Measurements from ENCODE around the gene LRRC14B. TPM values are rescaled to one million over a fixed set of nuclear protein-coding genes. Genes with fewer than 3 reads are reported as not detected.

The LRRC14B gene
- total and polyA plus RNA-seq, 2 experiments from 2014 or later = not detected

GRCh38 chr5:186091-187041 is 4.9 kb upstream of the LRRC14B start:
- Histone ChIP-seq H3K4me1 (ENCODE audit: insufficient read depth) (no peaks in the 10 kb centered on the region; the same call in 1 of the 2 replicates), H3K27me3 (ENCODE audit: insufficient read depth) (no peaks in the 10 kb centered on the region), H3K27ac (ENCODE audit: low read depth) (no peak overlapping the region), H2AFZ (no peak overlapping the region), H3K9me2 (ENCODE audit: insufficient read depth) (no peaks in the 10 kb centered on the region), H3F3A (replicated peaks; ENCODE audit: low read depth) (0 out of 2 replicates have a peak, but pooled peaks cover 2% of the 10 kb centered on the region), H3K4me3 (no peak overlapping the region), H3K4me2 (no peak overlapping the region), H3K79me2 (replicated peaks; ENCODE audit: insufficient read depth) (no peaks in the 10 kb centered on the region), H3K36me3 (ENCODE audit: insufficient read depth) (peaks cover 3% of the 10 kb centered on the region; the same call in 1 of the 2 replicates), H4K20me1 (replicated peaks; ENCODE audit: insufficient read depth) (no peaks in the 10 kb centered on the region; the same call in 1 of the 2 replicates)
- peaks cover 13% of the 10 kb centered on the region for H3K27me3 Mint-ChIP-seq (ENCODE audit: insufficient read depth, low read depth, poor library complexity)
- H3K9me3 Mint-ChIP-seq = no peaks in the 10 kb centered on the region; the same call in 2 of the 3 replicates
- peaks cover 16% of the 10 kb centered on the region for H3K4me1 Mint-ChIP-seq
- DNase-seq (ENCODE audit: low spot score) (no peak), ATAC-seq (no peak)
- no peak overlapping the region for H3K27ac Mint-ChIP-seq
- TF ChIP-seq CREB1 (CRISPR knock-in tag; IDR thresholded peaks at IDR 0.05; ENCODE audit: low read depth) = no peak
- no peak for TF ChIP-seq ETS1 (IDR thresholded peaks at IDR 0.05)
- no peak for TF ChIP-seq ZNF331 (CRISPR knock-in tag; IDR thresholded peaks at IDR 0.05; ENCODE audit: low read depth)
- TF ChIP-seq JUNB (IDR thresholded peaks at IDR 0.05; ENCODE audit: unreplicated experiment) = no peak
- no peak for TF ChIP-seq ZNF114 (CRISPR knock-in tag; IDR thresholded peaks at IDR 0.05)
- TF ChIP-seq REST (IDR thresholded peaks at IDR 0.05; ENCODE audit: unreplicated experiment) = no peak
- no peak overlapping the region for H3K4me3 Mint-ChIP-seq
- H3K36me3 Mint-ChIP-seq (ENCODE audit: low read depth) = peaks cover 14% of the 10 kb centered on the region

GRCh38 chr5:187042-187431 is 4.3 kb upstream of the LRRC14B start:
- Histone ChIP-seq H3K9me2 (ENCODE audit: insufficient read depth) (no peaks in the 10 kb centered on the region), H3K79me2 (replicated peaks; ENCODE audit: insufficient read depth) (no peaks in the 10 kb centered on the region), H4K20me1 (replicated peaks; ENCODE audit: insufficient read depth) (no peaks in the 10 kb centered on the region; the same call in 1 of the 2 replicates), H3K36me3 (ENCODE audit: insufficient read depth) (peaks cover 3% of the 10 kb centered on the region; the same call in 1 of the 2 replicates), H3K27me3 (ENCODE audit: insufficient read depth) (no peaks in the 10 kb centered on the region), H3K4me3 (no peak overlapping the region), H2AFZ (no peak overlapping the region), H3K4me1 (ENCODE audit: insufficient read depth) (no peaks in the 10 kb centered on the region; the same call in 1 of the 2 replicates), H3F3A (replicated peaks; ENCODE audit: low read depth) (0 out of 2 replicates have a peak, but pooled peaks cover 2% of the 10 kb centered on the region), H3K27ac (ENCODE audit: low read depth) (no peak overlapping the region), H3K4me2 (no peak overlapping the region)
- H3K9me3 Mint-ChIP-seq = no peaks in the 10 kb centered on the region; the same call in 2 of the 3 replicates
- H3K36me3 Mint-ChIP-seq (ENCODE audit: low read depth) = peaks cover 11% of the 10 kb centered on the region
- H3K27ac Mint-ChIP-seq = no peak overlapping the region
- H3K4me3 Mint-ChIP-seq = no peak overlapping the region
- H3K4me1 Mint-ChIP-seq = peaks cover 16% of the 10 kb centered on the region
- DNase-seq (ENCODE audit: low spot score) = no peak
- H3K27me3 Mint-ChIP-seq (ENCODE audit: insufficient read depth, low read depth, poor library complexity) = peaks cover 13% of the 10 kb centered on the region
- ATAC-seq = no peak
- TF ChIP-seq POLR2AphosphoS5 (IDR thresholded peaks at IDR 0.05; ENCODE audit: low read depth) = no peak
- no peak for TF ChIP-seq NANOG (IDR thresholded peaks at IDR 0.05; ENCODE audit: borderline replicate concordance)
- no peak for TF ChIP-seq ZNF331 (CRISPR knock-in tag; IDR thresholded peaks at IDR 0.05; ENCODE audit: low read depth)
- no peak for TF ChIP-seq EZH2phosphoT487 (IDR thresholded peaks at IDR 0.05; ENCODE audit: unreplicated experiment)
- no peak for TF ChIP-seq REST (IDR thresholded peaks at IDR 0.05; ENCODE audit: unreplicated experiment)
- TF ChIP-seq EZH2 (IDR thresholded peaks at IDR 0.05; ENCODE audit: low read depth, unreplicated experiment) = no peak
- no peak for TF ChIP-seq CREB1 (CRISPR knock-in tag; IDR thresholded peaks at IDR 0.05; ENCODE audit: low read depth)

Data from GM23338 (cell line).